Neural progenitor cell (in vitro differentiated cells): ENCODE results near the gene SUN5. TPM values are rescaled to one million over a fixed set of nuclear protein-coding genes. Genes with fewer than 3 reads are reported as not detected.

Source experiments
- DNase-seq: peaks from one replicate; pipeline ENCODE4 v3.0.0-alpha.2; 2016; ENCODE audit warnings: low spot score
- H2AFZ ChIP-seq: fragments of 200-600 bp; sonication (generic); replicated peaks from 2 replicates; pipeline ENCODE4 v1.6.1; 2016; ENCODE audit warnings: antibody characterized with exemption
- H3F3A ChIP-seq: fragments of 200-600 bp; sonication (generic); 2 replicates; pipeline ENCODE4 v1.6.1; 2016; ENCODE audit warnings: antibody characterized with exemption, low read depth
- H3K27ac ChIP-seq: fragments of 200-600 bp; sonication (generic); 2 replicates; pipeline ENCODE4 v1.5.1; 2016; ENCODE audit warnings: mild to moderate bottlenecking
- H3K27me3 ChIP-seq: fragments of 200-600 bp; sonication (generic); 2 replicates; pipeline ENCODE4 v1.6.1; 2016; ENCODE audit warnings: mild to moderate bottlenecking, moderate library complexity
- H3K36me3 ChIP-seq: fragments of 200-600 bp; sonication (generic); 2 replicates; pipeline ENCODE4 v1.5.1; 2016
- H3K4me1 ChIP-seq: fragments of 200-600 bp; sonication (generic); 2 replicates; pipeline ENCODE4 v1.6.1; 2016; ENCODE audit warnings: mixed run types
- H3K4me2 ChIP-seq: fragments of 200-600 bp; sonication (generic); 2 replicates; pipeline ENCODE4 v1.6.1; 2016
- H3K4me3 ChIP-seq: fragments of 200-600 bp; sonication (generic); 2 replicates; pipeline ENCODE4 v1.5.1; 2016
- H3K79me2 ChIP-seq: fragments of 200-600 bp; sonication (generic); 2 replicates; pipeline ENCODE4 v1.6.1; 2016; ENCODE audit warnings: low read depth
- H3K9ac ChIP-seq: fragments of 200-600 bp; sonication (generic); 2 replicates; pipeline ENCODE4 v1.6.1; 2016
- H3K9me3 ChIP-seq: fragments of 200-600 bp; sonication (generic); 2 replicates; pipeline ENCODE4 v1.5.1; 2016; ENCODE audit warnings: low read depth
- H4K20me1 ChIP-seq: fragments of 200-600 bp; sonication (generic); 2 replicates; pipeline ENCODE4 v1.6.1; 2016; ENCODE audit warnings: low read depth
- H3K27ac Mint-ChIP-seq: 3 replicates; pipeline ENCODE4 v1.8.0; 2021; ENCODE audit warnings: mixed read lengths
- H3K27me3 Mint-ChIP-seq: 2 replicates; pipeline ENCODE4 v1.8.0; 2022; ENCODE audit warnings: low read depth, mild to moderate bottlenecking, inconsistent platforms, moderate library complexity, mixed read lengths; ENCODE audit not compliant: insufficient read depth
- H3K36me3 Mint-ChIP-seq: 3 replicates; pipeline ENCODE4 v1.8.0; 2021; ENCODE audit warnings: mixed read lengths
- H3K4me1 Mint-ChIP-seq: 3 replicates; pipeline ENCODE4 v1.8.0; 2021; ENCODE audit warnings: mixed read lengths
- H3K4me3 Mint-ChIP-seq: 3 replicates; pipeline ENCODE4 v1.8.0; 2021; ENCODE audit warnings: mild to moderate bottlenecking, moderate library complexity, mixed read lengths
- H3K9me3 Mint-ChIP-seq: 3 replicates; pipeline ENCODE4 v1.8.0; 2020; ENCODE audit warnings: mixed read lengths
- CTCF ChIP-seq: fragments of 200-600 bp; sonication (generic); IDR thresholded peaks from 2 replicates; pipeline ENCODE4 v1.5.1; 2017; ENCODE audit warnings: antibody characterized with exemption, mild to moderate bottlenecking
- EZH2 ChIP-seq: fragments of 200-600 bp; sonication (generic); IDR thresholded peaks from 2 replicates; pipeline ENCODE4 v1.6.1; 2017; ENCODE audit warnings: antibody characterized with exemption, mild to moderate bottlenecking, moderate library complexity
- EZH2phosphoT487 ChIP-seq: fragments of 200-600 bp; sonication (generic); IDR thresholded peaks from 2 replicates; pipeline ENCODE4 v1.6.1; 2017; ENCODE audit warnings: antibody characterized with exemption
- total RNA-seq: library from RNA; depleted of rRNA; stranded (reverse); fragments of >200 nt; gene quantifications from 2 replicates; pipeline ENCODE4 v1.2.3, GENCODE V29; 2015; ENCODE audit warnings: low replicate concordance

Gene SUN5
- total RNA-seq, 1 donor from 2014 or later, result not detected

GRCh38 chr20:32984196-32984595, 20.0 kb downstream of the SUN5 start:
- Histone ChIP-seq H4K20me1 (no peaks in the 10 kb centered on the region), H3K36me3 (no peaks in the 10 kb centered on the region), H3K27me3 (no peaks in the 10 kb centered on the region), H3K9ac (no peak overlapping the region), H3K27ac (no peak overlapping the region), H3K4me1 (peaks cover 12% of the 10 kb centered on the region), H3K79me2 (no peaks in the 10 kb centered on the region), H3K4me3 (no peak overlapping the region), H3K9me3 (no peaks in the 10 kb centered on the region), H3F3A (no peaks in the 10 kb centered on the region), H3K4me2 (no peak overlapping the region), H2AFZ (no peak overlapping the region)
- H3K36me3 Mint-ChIP-seq, result no peaks in the 10 kb centered on the region
- TF ChIP-seq EZH2, result no peak
- TF ChIP-seq CTCF, result no peak
- no peak for TF ChIP-seq EZH2phosphoT487
- no peak overlapping the region for H3K4me3 Mint-ChIP-seq
- peaks cover 13% of the 10 kb centered on the region for H3K27me3 Mint-ChIP-seq
- H3K9me3 Mint-ChIP-seq, result no peaks in the 10 kb centered on the region
- peaks cover 10% of the 10 kb centered on the region for H3K4me1 Mint-ChIP-seq
- DNase-seq, result no peak
- no peak overlapping the region for H3K27ac Mint-ChIP-seq

GRCh38 chr20:32983459-32984112, 20.6 kb downstream of the SUN5 start:
- no peak overlapping the region for H3K9ac ChIP-seq
- H3K4me3 ChIP-seq, result no peak overlapping the region
- peaks cover 13% of the 10 kb centered on the region for H3K27me3 Mint-ChIP-seq
- no peak for DNase-seq
- H3F3A ChIP-seq, result no peaks in the 10 kb centered on the region
- H3K4me1 ChIP-seq, result peaks cover 12% of the 10 kb centered on the region
- no peak overlapping the region for H3K27ac ChIP-seq
- no peaks in the 10 kb centered on the region for H4K20me1 ChIP-seq
- no peak overlapping the region for H3K27ac Mint-ChIP-seq
- no peak overlapping the region for H3K4me2 ChIP-seq
- TF ChIP-seq EZH2 (no peak), EZH2phosphoT487 (no peak), CTCF (no peak)
- H3K9me3 Mint-ChIP-seq, result no peaks in the 10 kb centered on the region
- H3K79me2 ChIP-seq, result no peaks in the 10 kb centered on the region
- H3K27me3 ChIP-seq, result no peaks in the 10 kb centered on the region
- H2AFZ ChIP-seq, result no peak overlapping the region
- H3K9me3 ChIP-seq, result no peaks in the 10 kb centered on the region
- H3K4me3 Mint-ChIP-seq, result no peak overlapping the region
- H3K36me3 Mint-ChIP-seq, result no peaks in the 10 kb centered on the region
- peaks cover 10% of the 10 kb centered on the region for H3K4me1 Mint-ChIP-seq
- H3K36me3 ChIP-seq, result no peaks in the 10 kb centered on the region

GRCh38 chr20:32982617-32983458, 21.4 kb downstream of the SUN5 start:
- H3F3A ChIP-seq, result no peaks in the 10 kb centered on the region
- H3K9ac ChIP-seq, result no peak overlapping the region
- H3K27ac ChIP-seq, result no peak overlapping the region
- H3K4me1 Mint-ChIP-seq, result peaks cover 10% of the 10 kb centered on the region
- no peaks in the 10 kb centered on the region for H4K20me1 ChIP-seq
- H3K9me3 Mint-ChIP-seq, result no peaks in the 10 kb centered on the region
- no peak overlapping the region for H3K4me3 Mint-ChIP-seq
- no peaks in the 10 kb centered on the region for H3K9me3 ChIP-seq
- H3K4me1 ChIP-seq, result peaks cover 12% of the 10 kb centered on the region
- peaks cover 13% of the 10 kb centered on the region for H3K27me3 Mint-ChIP-seq
- H3K36me3 ChIP-seq, result no peaks in the 10 kb centered on the region
- no peaks in the 10 kb centered on the region for H3K36me3 Mint-ChIP-seq
- H3K79me2 ChIP-seq, result no peaks in the 10 kb centered on the region
- no peak for DNase-seq
- no peaks in the 10 kb centered on the region for H3K27me3 ChIP-seq
- no peak overlapping the region for H3K4me2 ChIP-seq
- H3K4me3 ChIP-seq, result no peak overlapping the region
- no peak overlapping the region for H3K27ac Mint-ChIP-seq
- TF ChIP-seq EZH2, result no peak
- no peak for TF ChIP-seq CTCF
- no peak for TF ChIP-seq EZH2phosphoT487
- no peak overlapping the region for H2AFZ ChIP-seq
